ENCODE measurements around the gene MED17.

The MED17 gene

DNA sequence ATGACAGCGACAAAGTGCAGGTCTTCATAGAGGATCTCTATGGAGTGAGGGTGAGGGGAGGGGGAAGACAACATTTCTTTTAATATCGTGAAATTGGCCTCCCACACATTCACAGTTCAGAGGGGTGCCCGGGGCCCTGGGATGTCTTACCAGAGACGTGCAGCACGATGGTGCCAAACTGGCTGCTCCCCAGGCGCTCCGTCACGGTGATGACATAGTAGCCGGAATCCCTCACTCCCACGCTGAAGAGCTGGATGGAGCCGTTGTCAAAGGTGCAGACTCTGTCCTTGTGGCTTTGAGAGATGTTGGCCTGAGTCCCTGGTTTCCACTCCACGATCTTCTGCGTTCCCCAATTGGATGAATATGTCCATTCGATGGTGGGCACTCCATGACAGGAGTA lies 36.8 kb downstream of the MED17 start:
- no peaks in the 10 kb centered on the region for H3K4me1 ChIP-seq (ENCODE audit: control insufficient read depth, insufficient read depth, low read length)
- no peaks in the 10 kb centered on the region for H3K9me3 ChIP-seq (replicated peaks; ENCODE audit: low read length)
- no peak overlapping the region for H3K9ac ChIP-seq (ENCODE audit: low read depth, low read length)
- H3K4me2 ChIP-seq (ENCODE audit: low read length), result no peak overlapping the region
- no peak overlapping the region for H3K4me3 ChIP-seq (ENCODE audit: low read length)
- peaks cover 2% of the 10 kb centered on the region for H3K36me3 ChIP-seq (ENCODE audit: insufficient read depth, low read length)
- no peaks in the 10 kb centered on the region for H3K27me3 ChIP-seq (ENCODE audit: control insufficient read depth, insufficient read depth, low read length)

DNA sequence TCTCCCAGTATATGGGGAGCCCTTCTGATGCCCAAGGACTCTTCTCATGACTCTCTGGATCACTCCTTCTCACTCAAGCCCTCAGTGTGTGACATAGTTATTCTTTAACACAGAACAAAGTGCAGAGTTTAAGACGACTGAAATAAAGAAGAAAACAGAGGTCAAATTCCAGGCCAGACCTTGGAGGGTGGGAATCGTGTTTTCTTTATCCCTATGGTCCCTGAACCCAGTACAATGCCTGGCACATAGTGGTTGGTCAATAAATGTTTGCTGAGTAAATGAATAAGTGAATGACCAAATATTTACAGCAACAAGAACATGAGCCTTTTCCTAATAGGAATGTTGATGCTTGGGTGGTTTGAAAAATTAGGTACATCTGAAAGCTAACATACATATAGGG lies 37.5 kb downstream of the MED17 start:
- Histone ChIP-seq H3K36me3 (ENCODE audit: insufficient read depth, low read length) (no peaks in the 10 kb centered on the region), H3K9ac (ENCODE audit: low read depth, low read length) (no peak overlapping the region), H3K4me1 (ENCODE audit: control insufficient read depth, insufficient read depth, low read length) (no peaks in the 10 kb centered on the region), H3K27me3 (ENCODE audit: control insufficient read depth, insufficient read depth, low read length) (no peaks in the 10 kb centered on the region), H3K4me2 (ENCODE audit: low read length) (no peak overlapping the region), H3K9me3 (replicated peaks; ENCODE audit: low read length) (no peaks in the 10 kb centered on the region), H3K4me3 (ENCODE audit: low read length) (no peak overlapping the region)

DNA sequence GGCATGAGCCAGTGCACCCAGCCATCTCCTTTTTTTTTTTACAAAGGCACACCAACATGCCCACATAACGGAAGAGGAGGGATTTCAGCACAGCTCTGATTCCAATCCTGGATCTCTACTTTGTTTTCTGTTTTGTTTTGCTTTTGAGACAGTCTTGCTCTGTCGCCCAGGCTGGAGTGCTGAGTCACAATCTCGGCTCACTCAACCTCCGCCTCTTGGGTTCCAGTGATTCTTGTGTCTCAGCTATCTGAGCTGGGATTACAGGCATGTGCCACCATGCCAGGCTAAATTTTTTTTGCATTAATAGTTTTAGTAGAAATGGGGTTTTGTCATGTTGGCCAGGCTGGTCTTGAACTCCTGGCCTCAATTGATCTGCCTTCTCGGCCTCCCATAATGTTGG lies 38.3 kb downstream of the MED17 start:
- no peaks in the 10 kb centered on the region for H3K27me3 ChIP-seq (ENCODE audit: control insufficient read depth, insufficient read depth, low read length)
- no peak overlapping the region for H3K4me3 ChIP-seq (ENCODE audit: low read length)
- H3K4me2 ChIP-seq (ENCODE audit: low read length), result no peak overlapping the region
- H3K9ac ChIP-seq (ENCODE audit: low read depth, low read length), result no peak overlapping the region
- no peaks in the 10 kb centered on the region for H3K9me3 ChIP-seq (replicated peaks; ENCODE audit: low read length)
- H3K36me3 ChIP-seq (ENCODE audit: insufficient read depth, low read length), result no peaks in the 10 kb centered on the region
- H3K4me1 ChIP-seq (ENCODE audit: control insufficient read depth, insufficient read depth, low read length), result no peaks in the 10 kb centered on the region

DNA sequence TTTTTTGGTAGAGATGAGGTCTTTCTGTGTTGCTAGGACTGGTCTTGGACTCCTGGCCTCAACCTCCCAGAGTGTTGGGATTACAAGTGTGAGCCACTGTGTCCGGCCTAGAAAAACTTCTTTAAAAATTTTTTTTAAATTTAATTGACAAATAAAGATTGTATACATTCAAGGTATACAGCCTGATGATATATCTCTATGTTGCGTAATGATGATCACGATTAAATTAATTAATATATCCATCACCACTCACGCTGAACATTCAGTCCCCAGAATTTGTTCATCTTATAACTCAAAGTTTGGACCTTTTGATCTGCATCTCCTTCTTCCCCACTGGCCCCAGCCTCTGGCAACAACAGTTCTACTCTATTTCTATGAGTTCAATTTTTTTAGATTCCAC lies 39.1 kb downstream of the MED17 start:
- Histone ChIP-seq H3K9ac (ENCODE audit: low read depth, low read length) (no peak overlapping the region), H3K4me2 (ENCODE audit: low read length) (no peak overlapping the region), H3K9me3 (replicated peaks; ENCODE audit: low read length) (no peaks in the 10 kb centered on the region), H3K27me3 (ENCODE audit: control insufficient read depth, insufficient read depth, low read length) (no peaks in the 10 kb centered on the region), H3K4me1 (ENCODE audit: control insufficient read depth, insufficient read depth, low read length) (no peaks in the 10 kb centered on the region), H3K4me3 (ENCODE audit: low read length) (no peak overlapping the region), H3K36me3 (ENCODE audit: insufficient read depth, low read length) (no peaks in the 10 kb centered on the region)

DNA sequence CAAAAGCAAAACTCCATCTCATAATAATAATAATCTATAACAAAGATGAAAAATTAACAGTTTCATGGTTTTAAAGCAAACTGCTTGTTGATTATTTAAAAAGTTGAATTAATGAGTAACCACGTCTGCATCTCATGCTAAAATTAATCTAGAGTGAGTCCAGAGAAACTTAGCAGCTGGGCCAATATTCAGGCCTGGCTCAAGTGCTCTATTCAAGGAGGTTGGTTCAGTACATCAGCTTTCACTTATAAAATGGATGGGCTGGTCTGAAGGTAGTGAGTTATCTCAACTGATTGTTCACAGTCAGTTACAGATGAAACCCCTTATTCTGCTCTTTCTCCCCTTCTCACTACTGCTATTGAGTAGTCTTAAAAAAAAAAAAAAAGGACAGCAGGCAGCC lies 43.3 kb downstream of the MED17 start:
- Histone ChIP-seq H3K9ac (ENCODE audit: low read depth, low read length) (no peak overlapping the region), H3K4me3 (ENCODE audit: low read length) (no peak overlapping the region), H3K9me3 (replicated peaks; ENCODE audit: low read length) (no peaks in the 10 kb centered on the region), H3K4me2 (ENCODE audit: low read length) (no peak overlapping the region), H3K4me1 (ENCODE audit: control insufficient read depth, insufficient read depth, low read length) (no peaks in the 10 kb centered on the region), H3K27me3 (ENCODE audit: control insufficient read depth, insufficient read depth, low read length) (no peaks in the 10 kb centered on the region), H3K36me3 (ENCODE audit: insufficient read depth, low read length) (no peaks in the 10 kb centered on the region)

DNA sequence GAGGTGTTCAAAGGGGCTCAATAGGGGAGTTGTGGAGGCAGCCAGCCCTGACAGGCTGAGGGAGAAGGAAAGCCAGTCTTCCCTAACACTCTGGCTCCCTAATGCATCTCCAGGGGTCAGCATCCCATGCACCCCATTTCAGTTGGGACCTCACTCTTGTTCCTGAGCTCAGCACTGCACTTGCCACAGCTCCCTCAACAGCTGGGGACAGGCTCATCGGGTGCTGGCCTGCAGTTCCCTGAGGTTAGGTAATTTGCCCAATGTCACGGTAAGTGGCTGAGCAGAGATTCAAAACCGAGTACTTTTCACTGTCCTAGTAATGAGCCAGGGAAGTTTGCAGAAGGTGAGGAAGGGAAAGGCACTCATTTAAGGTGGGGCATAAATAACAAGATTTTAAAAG lies 45.5 kb downstream of the MED17 start:
- H3K27me3 ChIP-seq (ENCODE audit: control insufficient read depth, insufficient read depth, low read length), result no peaks in the 10 kb centered on the region
- H3K4me3 ChIP-seq (ENCODE audit: low read length), result no peak overlapping the region
- no peak overlapping the region for H3K9ac ChIP-seq (ENCODE audit: low read depth, low read length)
- no peaks in the 10 kb centered on the region for H3K9me3 ChIP-seq (replicated peaks; ENCODE audit: low read length)
- no peaks in the 10 kb centered on the region for H3K36me3 ChIP-seq (ENCODE audit: insufficient read depth, low read length)
- no peaks in the 10 kb centered on the region for H3K4me1 ChIP-seq (ENCODE audit: control insufficient read depth, insufficient read depth, low read length)
- H3K4me2 ChIP-seq (ENCODE audit: low read length), result no peak overlapping the region

DNA sequence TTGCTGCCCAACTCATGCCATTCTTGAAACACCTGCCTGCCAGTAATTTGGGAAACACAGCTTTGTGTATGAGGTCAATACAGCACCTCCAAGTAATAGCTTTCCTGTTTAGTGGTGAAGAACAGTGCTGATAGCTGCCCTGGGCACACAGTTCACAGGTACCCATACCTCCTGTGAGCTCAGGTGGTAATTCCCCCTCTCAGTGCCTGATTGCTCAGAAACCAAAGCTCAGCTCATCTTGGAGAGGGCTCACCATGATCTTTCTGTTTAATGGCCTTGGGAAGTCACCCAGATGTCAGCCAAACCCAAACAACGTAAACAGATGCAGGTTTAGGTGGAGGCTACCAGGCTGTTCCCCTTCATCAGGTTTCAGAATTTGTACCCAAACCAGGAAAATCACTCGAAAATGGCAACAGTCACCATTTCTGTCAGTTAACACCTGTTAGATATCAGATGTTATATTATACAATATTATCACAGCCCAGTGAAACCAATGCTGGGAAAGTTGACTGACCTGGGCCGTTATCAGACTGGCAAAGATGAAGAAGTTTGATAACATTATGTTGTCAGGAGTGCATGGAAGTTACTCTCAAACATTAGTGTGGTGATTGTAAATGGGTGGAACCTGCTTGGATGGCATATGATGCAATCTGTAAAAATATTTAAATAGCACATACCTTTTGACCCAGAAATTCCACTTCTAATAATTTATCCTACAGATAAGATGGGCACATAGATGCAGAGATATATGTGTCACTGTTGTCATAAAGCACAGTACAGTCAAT lies 47.5 kb downstream of the MED17 start:
- Histone ChIP-seq H3K9me3 (replicated peaks; ENCODE audit: low read length) (no peaks in the 10 kb centered on the region), H3K4me1 (ENCODE audit: control insufficient read depth, insufficient read depth, low read length) (no peaks in the 10 kb centered on the region), H3K4me3 (ENCODE audit: low read length) (no peak overlapping the region), H3K36me3 (ENCODE audit: insufficient read depth, low read length) (no peaks in the 10 kb centered on the region), H3K27me3 (ENCODE audit: control insufficient read depth, insufficient read depth, low read length) (no peaks in the 10 kb centered on the region), H3K9ac (ENCODE audit: low read depth, low read length) (no peak overlapping the region), H3K4me2 (ENCODE audit: low read length) (no peak overlapping the region)

DNA sequence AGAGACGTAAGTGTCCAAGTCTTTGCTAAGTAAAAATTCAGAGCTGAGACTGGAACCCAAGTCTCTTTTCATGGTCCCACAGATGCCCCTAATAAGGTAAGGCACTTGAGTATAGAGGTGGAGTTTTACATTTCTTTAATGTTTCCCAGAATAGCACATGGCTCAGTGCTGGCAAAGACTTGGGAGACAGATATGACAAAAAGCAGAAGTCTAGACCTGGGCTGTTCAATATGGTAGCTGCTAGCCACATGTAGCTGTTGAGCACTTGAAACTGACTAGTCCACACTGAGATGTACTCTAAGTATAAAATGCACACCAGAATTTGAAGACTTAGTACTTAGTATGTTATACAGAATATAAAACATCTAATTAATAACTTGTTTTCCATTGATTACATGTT lies 48.7 kb downstream of the MED17 start:
- no peak overlapping the region for H3K9ac ChIP-seq (ENCODE audit: low read depth, low read length)
- no peak overlapping the region for H3K4me3 ChIP-seq (ENCODE audit: low read length)
- H3K9me3 ChIP-seq (replicated peaks; ENCODE audit: low read length), result no peaks in the 10 kb centered on the region
- H3K27me3 ChIP-seq (ENCODE audit: control insufficient read depth, insufficient read depth, low read length), result no peaks in the 10 kb centered on the region
- H3K4me2 ChIP-seq (ENCODE audit: low read length), result no peak overlapping the region
- no peaks in the 10 kb centered on the region for H3K4me1 ChIP-seq (ENCODE audit: control insufficient read depth, insufficient read depth, low read length)
- H3K36me3 ChIP-seq (ENCODE audit: insufficient read depth, low read length), result no peaks in the 10 kb centered on the region

DNA sequence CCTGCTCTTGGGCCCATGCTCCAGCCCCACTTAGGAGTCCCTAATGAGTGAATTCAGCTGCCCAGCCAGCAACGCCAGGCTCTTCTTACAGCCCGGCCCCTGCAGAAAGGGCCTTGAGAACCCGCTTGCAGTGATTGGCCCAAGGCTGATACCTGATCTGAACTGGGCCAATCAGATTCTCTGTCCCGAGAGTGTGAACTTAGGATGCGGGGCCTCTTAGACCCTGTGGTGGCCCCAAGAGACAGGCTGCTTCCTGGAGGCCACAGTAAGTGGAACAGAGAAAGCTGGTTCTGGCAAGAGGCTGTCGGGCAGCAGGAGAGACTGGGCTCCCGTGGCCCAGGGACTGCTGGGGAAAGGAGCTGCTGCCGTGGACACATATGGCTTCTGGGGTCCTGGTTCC lies 54.9 kb downstream of the MED17 start:
- peaks cover 7% of the 10 kb centered on the region for H3K4me1 ChIP-seq (ENCODE audit: control insufficient read depth, insufficient read depth, low read length)
- H3K36me3 ChIP-seq (ENCODE audit: insufficient read depth, low read length), result no peaks in the 10 kb centered on the region
- H3K9me3 ChIP-seq (replicated peaks; ENCODE audit: low read length), result no peaks in the 10 kb centered on the region
- H3K9ac ChIP-seq (ENCODE audit: low read depth, low read length), result no peak overlapping the region
- H3K27me3 ChIP-seq (ENCODE audit: control insufficient read depth, insufficient read depth, low read length), result no peaks in the 10 kb centered on the region
- H3K4me3 ChIP-seq (ENCODE audit: low read length), result no peak overlapping the region
- no peak overlapping the region for H3K4me2 ChIP-seq (ENCODE audit: low read length)

DNA sequence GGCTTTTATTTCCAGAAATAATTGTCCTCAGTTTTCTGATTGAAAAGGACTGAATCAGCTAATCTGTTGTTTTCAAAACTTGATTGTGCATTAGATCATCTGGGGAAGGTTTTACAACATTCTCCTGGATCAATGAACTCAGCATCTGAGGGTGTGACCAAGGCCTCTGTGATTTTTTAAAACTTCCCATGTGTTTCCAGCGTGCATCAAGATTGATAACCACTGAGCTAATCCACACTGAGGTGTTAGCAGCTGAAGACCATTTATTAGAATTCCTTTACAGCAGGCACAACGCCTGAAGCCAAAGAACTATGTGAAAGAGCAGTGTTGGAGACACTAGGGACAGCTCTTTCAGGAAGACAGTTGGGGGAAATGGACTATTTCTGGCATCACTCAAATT lies 56.1 kb downstream of the MED17 start:
- H3K27me3 ChIP-seq (ENCODE audit: control insufficient read depth, insufficient read depth, low read length), result no peaks in the 10 kb centered on the region
- H3K4me1 ChIP-seq (ENCODE audit: control insufficient read depth, insufficient read depth, low read length), result peaks cover 11% of the 10 kb centered on the region
- no peaks in the 10 kb centered on the region for H3K9me3 ChIP-seq (replicated peaks; ENCODE audit: low read length)
- H3K4me3 ChIP-seq (ENCODE audit: low read length), result no peak overlapping the region
- H3K36me3 ChIP-seq (ENCODE audit: insufficient read depth, low read length), result no peaks in the 10 kb centered on the region
- H3K9ac ChIP-seq (ENCODE audit: low read depth, low read length), result no peak overlapping the region
- H3K4me2 ChIP-seq (ENCODE audit: low read length), result no peak overlapping the region

DNA sequence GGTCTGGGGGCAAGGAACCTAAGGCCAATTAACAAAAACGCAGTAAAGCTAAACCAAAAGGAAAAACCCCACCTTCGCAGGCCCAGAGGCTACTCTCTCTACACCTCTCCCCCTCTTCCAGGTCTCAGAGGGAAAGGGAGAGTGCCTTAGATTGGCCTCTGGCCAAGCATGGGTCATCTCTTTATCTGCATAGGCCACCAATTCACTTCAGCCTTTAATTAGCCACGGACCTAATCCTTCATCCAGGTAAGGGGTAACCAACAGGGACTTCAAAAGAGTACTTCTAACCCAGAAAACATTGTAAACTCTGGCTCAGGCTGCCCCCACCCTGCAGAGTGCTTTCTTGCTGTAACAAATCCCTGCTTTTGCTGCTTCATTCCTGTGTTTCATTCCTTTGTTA lies 56.9 kb downstream of the MED17 start:
- Histone ChIP-seq H3K4me1 (ENCODE audit: control insufficient read depth, insufficient read depth, low read length) (peaks cover 19% of the 10 kb centered on the region), H3K9me3 (replicated peaks; ENCODE audit: low read length) (no peaks in the 10 kb centered on the region), H3K4me2 (ENCODE audit: low read length) (no peak overlapping the region), H3K9ac (ENCODE audit: low read depth, low read length) (no peak overlapping the region), H3K27me3 (ENCODE audit: control insufficient read depth, insufficient read depth, low read length) (no peaks in the 10 kb centered on the region), H3K36me3 (ENCODE audit: insufficient read depth, low read length) (no peaks in the 10 kb centered on the region), H3K4me3 (ENCODE audit: low read length) (no peak overlapping the region)

DNA sequence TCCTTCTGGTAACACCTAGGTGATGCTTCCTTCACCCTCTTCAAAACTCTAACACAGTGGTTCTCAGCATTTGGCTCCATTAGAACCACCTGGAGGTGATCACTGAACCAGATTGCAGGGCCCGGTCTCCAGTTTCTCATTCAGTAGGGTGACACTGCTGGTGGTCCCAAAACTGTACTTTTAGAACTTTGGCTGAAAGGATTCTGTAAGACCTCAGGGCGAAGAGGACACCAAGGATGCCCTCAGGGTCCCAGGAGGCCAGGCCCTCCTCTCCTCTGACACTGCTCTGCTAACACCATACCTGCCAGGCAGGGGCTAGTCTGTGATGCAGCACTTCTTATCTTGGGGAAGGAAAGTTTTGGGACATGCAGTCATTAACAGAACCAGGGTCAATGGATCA lies 57.4 kb downstream of the MED17 start:
- Histone ChIP-seq H3K4me2 (ENCODE audit: low read length) (no peak overlapping the region), H3K9me3 (replicated peaks; ENCODE audit: low read length) (no peaks in the 10 kb centered on the region), H3K9ac (ENCODE audit: low read depth, low read length) (no peak overlapping the region), H3K4me3 (ENCODE audit: low read length) (no peak overlapping the region), H3K4me1 (ENCODE audit: control insufficient read depth, insufficient read depth, low read length) (peaks cover 24% of the 10 kb centered on the region), H3K36me3 (ENCODE audit: insufficient read depth, low read length) (no peaks in the 10 kb centered on the region), H3K27me3 (ENCODE audit: control insufficient read depth, insufficient read depth, low read length) (no peaks in the 10 kb centered on the region)

Data from skeletal muscle satellite cell (primary cell).